ENCODE results near the gene MARVELD1. TPM values are rescaled to one million over a fixed set of nuclear protein-coding genes. Genes with fewer than 3 reads are reported as not detected.
A peak's percentile ranks its signal among the peaks of the same experiment; 100 is the strongest.

Gene MARVELD1
- total and polyA plus RNA-seq, 2 of the 13 experiments (the other 11 are each of a cell fraction or from before 2014, with no cell fraction given) = not detected

DNA sequence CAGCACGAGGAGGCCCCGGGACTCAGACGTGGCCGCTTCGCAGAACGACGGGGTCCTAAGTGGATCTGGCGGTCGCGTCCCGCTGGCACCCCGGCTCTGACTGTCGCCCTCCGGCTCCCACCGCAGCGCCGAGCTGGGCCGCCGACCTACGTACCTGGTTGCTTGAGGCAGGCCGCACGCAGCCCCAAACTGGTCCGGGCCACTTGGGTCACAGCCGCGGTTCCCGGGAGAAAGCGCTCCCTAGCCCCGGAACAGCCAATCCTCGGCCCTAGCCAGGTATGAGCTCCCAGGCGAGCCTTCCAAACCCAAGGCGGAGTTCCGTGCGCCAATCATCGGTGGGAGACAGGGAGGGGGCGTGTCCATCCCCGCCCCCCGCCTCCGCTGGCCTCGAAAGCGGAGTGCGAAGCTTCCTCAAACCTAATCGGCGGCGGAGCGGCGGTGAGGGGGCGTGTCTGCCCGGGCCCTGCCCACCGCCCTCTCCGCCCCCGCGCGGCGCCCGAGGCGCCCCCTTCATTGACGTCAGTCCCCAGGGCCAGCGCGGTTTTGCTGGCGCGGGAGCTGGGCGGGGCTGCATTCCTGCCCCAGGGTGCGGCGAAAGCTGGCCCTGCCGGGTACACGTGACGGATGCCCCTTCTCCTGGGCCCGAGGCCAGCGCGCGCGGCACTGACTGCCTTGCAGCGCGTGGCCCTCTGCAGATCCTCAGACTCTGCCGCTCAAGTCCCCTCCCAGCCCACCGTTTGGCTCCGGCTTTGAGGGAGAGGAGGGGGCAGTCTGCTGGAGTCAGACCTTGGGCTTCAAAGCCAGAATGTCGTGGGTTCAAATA, 26.4 kb upstream of the MARVELD1 start, which contains the start of gene AVPI1 (continued):
- TF ChIP-seq, protein P1, sequence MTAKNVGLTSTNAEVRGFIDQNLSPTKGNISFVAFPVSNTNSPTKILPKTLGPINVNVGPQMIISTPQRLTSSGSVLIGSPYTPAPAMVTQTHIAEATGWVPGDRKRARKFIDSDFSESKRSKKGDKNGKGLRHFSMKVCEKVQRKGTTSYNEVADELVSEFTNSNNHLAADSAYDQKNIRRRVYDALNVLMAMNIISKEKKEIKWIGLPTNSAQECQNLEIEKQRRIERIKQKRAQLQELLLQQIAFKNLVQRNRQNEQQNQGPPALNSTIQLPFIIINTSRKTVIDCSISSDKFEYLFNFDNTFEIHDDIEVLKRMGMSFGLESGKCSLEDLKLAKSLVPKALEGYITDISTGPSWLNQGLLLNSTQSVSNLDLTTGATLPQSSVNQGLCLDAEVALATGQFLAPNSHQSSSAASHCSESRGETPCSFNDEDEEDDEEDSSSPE (CRISPR knock-in tag; IDR thresholded peaks at IDR 0.05) = peak; percentile 96
- TF ChIP-seq HMG20B (CRISPR knock-in tag; conservative IDR thresholded peaks at IDR 0.05) (no peak; the same call in 1 of the 2 replicates), KLF11 (CRISPR knock-in tag; IDR thresholded peaks at IDR 0.05) (peak; percentile 76; the same call in 1 of the 2 replicates), HNRNPK (IDR thresholded peaks at IDR 0.05; ENCODE audit: low read depth, low read length, poor library complexity, severe bottlenecking) (peak; percentile 78), ZNF10 (CRISPR knock-in tag; IDR thresholded peaks at IDR 0.05; ENCODE audit: borderline replicate concordance, low read depth) (no peak), TOPORS (CRISPR knock-in tag; IDR thresholded peaks at IDR 0.05) (peak; percentile 83), HNRNPL (IDR thresholded peaks at IDR 0.05; ENCODE audit: low read depth, low read length) (peak; percentile 63), IRF2 (CRISPR knock-in tag; IDR thresholded peaks at IDR 0.05) (peak; percentile 80), ARNT2 (CRISPR knock-in tag; IDR thresholded peaks at IDR 0.05; ENCODE audit: low read depth) (peak; percentile 96), BORCS8-MEF2B (CRISPR knock-in tag; IDR thresholded peaks at IDR 0.05) (peak; percentile 88), ZNF292 (CRISPR knock-in tag; IDR thresholded peaks at IDR 0.05; ENCODE audit: borderline replicate concordance, low read depth) (peak; percentile 66; the same call in 1 of the 2 replicates), HNF4G (IDR thresholded peaks at IDR 0.05; ENCODE audit: borderline replicate concordance, low read depth, low read length) (no peak; the same call in 1 of the 2 replicates), HNF4G (CRISPR knock-in tag; IDR thresholded peaks at IDR 0.05; ENCODE audit: borderline replicate concordance, low read depth) (0 out of 2 replicates have a peak, but pooled peaks have one; percentile 68), ZIK1 (CRISPR knock-in tag; IDR thresholded peaks at IDR 0.05; ENCODE audit: borderline replicate concordance, low read depth) (peak; percentile 88; the same call in 1 of the 2 replicates), HES4 (CRISPR knock-in tag; IDR thresholded peaks at IDR 0.05; ENCODE audit: borderline replicate concordance) (no peak), ZFP1 (CRISPR knock-in tag; IDR thresholded peaks at IDR 0.05) (peak; percentile 44; the same call in 1 of the 2 replicates), ZNF296 (CRISPR knock-in tag; conservative IDR thresholded peaks at IDR 0.05) (no peak), ZNF562 (CRISPR knock-in tag; IDR thresholded peaks at IDR 0.05; ENCODE audit: borderline replicate concordance) (no peak)
- TF ChIP-seq, protein P2, sequence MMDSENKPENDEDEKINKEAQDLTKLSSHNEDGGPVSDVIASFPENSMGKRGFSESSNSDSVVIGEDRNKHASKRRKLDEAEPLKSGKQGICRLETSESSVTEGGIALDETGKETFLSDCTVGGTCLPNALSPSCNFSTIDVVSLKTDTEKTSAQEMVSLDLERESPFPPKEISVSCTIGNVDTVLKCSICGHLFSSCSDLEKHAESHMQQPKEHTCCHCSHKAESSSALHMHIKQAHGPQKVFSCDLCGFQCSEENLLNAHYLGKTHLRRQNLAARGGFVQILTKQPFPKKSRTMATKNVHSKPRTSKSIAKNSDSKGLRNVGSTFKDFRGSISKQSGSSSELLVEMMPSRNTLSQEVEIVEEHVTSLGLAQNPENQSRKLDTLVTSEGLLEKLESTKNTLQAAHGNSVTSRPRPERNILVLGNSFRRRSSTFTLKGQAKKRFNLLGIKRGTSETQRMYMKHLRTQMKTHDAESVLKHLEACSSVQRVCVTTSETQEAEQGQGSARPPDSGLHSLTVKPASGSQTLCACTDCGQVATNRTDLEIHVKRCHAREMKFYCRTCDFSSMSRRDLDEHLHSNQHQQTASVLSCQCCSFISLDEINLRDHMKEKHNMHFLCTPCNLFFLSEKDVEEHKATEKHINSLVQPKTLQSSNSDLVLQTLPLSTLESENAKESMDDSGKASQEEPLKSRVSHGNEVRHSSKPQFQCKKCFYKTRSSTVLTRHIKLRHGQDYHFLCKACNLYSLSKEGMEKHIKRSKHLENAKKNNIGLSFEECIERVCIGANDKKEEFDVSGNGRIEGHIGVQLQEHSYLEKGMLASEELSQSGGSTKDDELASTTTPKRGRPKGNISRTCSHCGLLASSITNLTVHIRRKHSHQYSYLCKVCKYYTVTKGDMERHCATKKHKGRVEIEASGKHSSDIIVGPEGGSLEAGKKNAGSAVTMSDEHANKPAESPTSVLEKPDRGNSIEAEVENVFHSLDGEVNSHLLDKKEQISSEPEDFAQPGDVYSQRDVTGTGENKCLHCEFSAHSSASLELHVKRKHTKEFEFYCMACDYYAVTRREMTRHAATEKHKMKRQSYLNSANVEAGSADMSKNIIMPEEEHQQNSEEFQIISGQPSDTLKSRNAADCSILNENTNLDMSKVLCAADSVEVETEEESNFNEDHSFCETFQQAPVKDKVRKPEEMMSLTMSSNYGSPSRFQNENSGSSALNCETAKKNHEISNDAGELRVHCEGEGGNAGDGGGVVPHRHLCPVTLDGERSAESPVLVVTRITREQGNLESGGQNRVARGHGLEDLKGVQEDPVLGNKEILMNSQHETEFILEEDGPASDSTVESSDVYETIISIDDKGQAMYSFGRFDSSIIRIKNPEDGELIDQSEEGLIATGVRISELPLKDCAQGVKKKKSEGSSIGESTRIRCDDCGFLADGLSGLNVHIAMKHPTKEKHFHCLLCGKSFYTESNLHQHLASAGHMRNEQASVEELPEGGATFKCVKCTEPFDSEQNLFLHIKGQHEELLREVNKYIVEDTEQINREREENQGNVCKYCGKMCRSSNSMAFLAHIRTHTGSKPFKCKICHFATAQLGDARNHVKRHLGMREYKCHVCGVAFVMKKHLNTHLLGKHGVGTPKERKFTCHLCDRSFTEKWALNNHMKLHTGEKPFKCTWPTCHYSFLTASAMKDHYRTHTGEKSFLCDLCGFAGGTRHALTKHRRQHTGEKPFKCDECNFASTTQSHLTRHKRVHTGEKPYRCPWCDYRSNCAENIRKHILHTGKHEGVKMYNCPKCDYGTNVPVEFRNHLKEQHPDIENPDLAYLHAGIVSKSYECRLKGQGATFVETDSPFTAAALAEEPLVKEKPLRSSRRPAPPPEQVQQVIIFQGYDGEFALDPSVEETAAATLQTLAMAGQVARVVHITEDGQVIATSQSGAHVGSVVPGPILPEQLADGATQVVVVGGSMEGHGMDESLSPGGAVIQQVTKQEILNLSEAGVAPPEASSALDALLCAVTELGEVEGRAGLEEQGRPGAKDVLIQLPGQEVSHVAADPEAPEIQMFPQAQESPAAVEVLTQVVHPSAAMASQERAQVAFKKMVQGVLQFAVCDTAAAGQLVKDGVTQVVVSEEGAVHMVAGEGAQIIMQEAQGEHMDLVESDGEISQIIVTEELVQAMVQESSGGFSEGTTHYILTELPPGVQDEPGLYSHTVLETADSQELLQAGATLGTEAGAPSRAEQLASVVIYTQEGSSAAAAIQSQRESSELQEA (CRISPR knock-in tag; IDR thresholded peaks at IDR 0.05; ENCODE audit: not compliant biosample characterization) = peak; percentile 89

Data from HepG2 (cell line).